ENCODE results near the gene ZSWIM5.
"Not testable (repeated sequence)": the region's sequence is repeated elsewhere in the genome, so short reads cannot be mapped to it uniquely, and the experiment has no call there.

The ZSWIM5 gene

DNA sequence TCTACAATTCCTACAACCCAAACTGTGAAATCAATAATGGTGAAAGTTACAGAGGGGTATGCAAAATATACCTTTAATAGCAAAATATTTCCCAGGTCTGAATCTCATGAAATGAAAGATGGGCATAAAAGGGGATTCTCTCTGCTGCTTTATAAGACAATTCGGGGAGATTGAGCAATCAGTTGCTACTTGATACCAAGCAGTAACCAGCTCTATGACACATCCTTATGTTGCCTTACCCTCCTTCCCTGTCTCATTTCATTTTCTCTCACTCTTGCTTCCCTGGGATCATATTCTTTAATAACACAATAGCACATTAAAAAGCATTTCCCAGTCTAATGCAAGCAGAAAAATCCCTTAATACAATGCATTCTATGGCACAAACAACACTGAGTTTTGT lies 29.0 kb downstream of the ZSWIM5 start:
- no peak for TF ChIP-seq POLR2A (IDR thresholded peaks at IDR 0.05; ENCODE audit: low read depth, low read length)
- FAIRE-seq (no peak), DNase-seq (ENCODE audit: insufficient read length, low spot score) (no peak)

DNA sequence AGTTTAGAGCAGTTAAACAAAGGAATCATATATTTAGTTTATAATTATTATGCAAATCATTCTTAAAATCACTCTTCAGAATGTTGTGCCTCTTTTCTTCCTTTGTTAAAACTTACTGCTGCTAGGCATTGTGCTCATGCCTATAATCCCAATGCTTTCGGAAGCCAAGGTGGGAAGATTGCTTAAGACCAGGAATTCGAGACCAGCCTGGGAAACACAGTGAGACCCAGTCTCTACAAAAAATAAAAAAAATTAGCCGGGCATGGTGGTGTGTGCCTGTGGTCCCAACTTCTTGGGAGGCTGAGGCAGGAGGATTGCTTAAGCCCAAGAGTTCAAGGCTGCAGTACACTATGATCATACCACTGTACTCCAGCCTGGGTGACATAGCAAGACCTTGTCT lies 33.6 kb downstream of the ZSWIM5 start:
- no peak for FAIRE-seq
- no peak for TF ChIP-seq POLR2A (IDR thresholded peaks at IDR 0.05; ENCODE audit: low read depth, low read length)
- no peak for DNase-seq (ENCODE audit: insufficient read length, low spot score)

DNA sequence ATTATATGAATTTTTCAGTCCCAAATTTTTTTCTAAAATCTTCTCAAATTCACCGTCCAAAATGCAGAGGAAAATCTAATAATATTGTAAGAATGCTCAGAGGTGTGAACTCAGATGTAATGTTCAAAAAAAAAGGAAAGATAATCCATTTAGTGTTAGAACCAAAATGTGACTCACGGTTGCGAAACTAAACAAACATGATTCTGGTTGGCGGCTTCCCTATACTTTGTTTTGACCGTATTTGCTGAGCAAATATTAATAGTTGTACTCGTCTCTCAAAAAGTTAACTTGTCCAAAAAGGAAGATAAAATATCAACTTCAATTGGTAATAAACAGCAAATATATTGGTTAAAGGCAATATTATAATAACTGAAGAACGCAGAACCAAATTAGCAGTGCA lies 34.4 kb downstream of the ZSWIM5 start:
- FAIRE-seq: no peak
- DNase-seq (ENCODE audit: insufficient read length, low spot score): no peak

DNA sequence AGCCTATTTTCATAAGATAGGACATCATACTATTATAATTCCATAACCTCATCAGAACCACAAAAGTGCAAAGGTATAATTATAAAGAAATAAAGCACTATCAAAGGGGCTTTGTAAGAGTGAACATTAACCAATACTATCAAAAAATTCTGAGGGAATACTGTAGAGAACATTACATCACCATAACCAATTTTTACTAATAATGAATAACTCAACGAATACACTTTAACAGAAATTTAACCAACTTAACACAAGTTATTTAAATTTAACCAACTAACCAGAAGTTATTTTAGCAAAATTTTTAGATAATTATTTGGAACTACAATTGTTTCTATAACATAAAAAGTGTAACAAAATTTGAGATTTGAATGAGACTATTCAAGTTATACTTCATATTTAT lies 34.8 kb downstream of the ZSWIM5 start:
- FAIRE-seq (no peak), DNase-seq (ENCODE audit: insufficient read length, low spot score) (no peak)
- TF ChIP-seq POLR2A (IDR thresholded peaks at IDR 0.05; ENCODE audit: low read depth, low read length): no peak

More for the DNA sequence above, 34.4 kb downstream of the ZSWIM5 start:
- TF ChIP-seq POLR2A (IDR thresholded peaks at IDR 0.05; ENCODE audit: low read depth, low read length): no peak

DNA sequence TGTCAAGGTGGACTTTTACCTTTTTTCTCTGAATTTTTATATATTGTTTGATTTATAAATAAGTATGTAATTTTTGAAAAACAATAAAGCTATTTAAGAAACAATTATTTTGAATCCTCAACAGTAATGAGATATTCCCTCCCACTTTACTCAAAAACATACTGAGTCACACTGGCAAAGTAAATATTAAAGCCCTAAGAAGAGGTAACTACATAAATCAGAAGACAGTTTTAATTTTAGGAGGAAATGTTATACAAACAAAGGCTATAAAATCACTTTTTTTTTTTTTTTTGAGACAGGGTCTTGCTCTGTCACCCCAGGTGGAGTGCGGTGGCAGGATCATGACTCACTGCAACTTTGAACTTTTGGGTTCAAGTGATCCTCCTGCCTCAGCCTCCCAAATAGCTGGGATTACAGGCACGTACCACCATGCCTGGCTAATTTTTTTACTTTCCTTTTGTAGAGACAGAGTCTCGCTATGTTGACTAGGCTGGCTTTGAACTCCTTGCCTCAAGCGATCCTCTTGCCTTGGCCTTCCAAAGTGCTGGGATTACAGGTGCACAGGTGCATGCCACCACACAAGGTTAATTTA lies 36.2 kb downstream of the ZSWIM5 start:
- FAIRE-seq (no peak), DNase-seq (ENCODE audit: insufficient read length, low spot score) (no peak)
- TF ChIP-seq POLR2A (IDR thresholded peaks at IDR 0.05; ENCODE audit: low read depth, low read length): no peak

DNA sequence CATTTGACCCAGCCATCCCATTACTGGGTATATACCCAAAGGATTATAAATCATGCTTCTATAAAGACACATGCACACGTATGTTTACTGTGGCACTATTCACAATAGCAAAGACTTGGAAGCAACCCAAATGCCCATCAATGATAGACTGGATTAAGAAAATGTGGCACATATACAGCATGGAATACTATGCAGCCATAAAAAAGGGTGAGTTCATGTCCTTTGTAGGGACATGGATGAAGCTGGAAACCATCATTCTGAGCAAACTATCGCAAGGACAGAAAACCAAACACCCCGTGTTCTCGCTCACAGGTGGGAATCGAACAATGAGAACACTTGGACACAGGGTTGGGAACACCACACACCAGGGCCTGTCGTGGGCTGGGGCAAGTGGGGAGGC lies 38.5 kb downstream of the ZSWIM5 start:
- not testable (repeated sequence) for FAIRE-seq; DNase-seq (ENCODE audit: insufficient read length, low spot score)

DNA sequence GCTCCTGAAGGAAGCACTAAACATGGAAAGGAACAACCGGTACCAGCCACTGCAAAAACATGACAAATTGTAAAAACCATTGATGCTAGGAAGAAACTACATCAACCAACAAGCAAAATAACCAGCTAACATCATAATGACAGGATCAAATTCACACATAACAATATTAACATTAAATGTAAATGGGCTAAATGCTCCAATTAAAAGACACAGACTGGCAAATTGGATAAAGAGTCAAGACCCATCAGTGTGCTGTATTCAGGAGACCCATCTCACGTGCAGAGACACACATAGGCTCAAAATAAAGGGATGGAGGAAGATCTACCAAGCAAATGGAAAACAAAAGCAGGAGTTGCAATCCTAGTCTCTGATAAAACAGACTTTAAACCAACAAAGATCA lies 42.1 kb downstream of the ZSWIM5 start:
- DNase-seq (ENCODE audit: insufficient read length, low spot score); FAIRE-seq: not testable (repeated sequence)

DNA sequence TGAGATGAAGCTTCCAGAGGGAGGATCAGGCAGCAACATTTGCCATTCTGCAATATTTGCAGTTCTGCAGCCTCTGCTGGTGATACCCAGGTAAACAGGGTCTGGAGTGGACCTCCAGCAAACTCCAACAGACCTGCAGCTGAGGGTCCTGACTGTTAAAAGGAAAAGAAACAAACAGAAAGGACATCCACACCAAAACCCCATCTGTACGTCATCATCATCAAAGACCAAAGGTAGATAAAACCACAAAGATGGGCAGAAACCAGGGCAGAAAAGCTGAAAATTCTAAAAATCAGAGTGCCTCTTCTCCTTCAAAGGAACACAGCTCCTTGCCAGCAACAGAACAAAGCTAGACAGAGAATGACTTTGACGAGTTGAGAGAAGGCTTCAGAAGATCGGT lies 43.3 kb downstream of the ZSWIM5 start:
- not testable (repeated sequence) for DNase-seq (ENCODE audit: insufficient read length, low spot score); FAIRE-seq

DNA sequence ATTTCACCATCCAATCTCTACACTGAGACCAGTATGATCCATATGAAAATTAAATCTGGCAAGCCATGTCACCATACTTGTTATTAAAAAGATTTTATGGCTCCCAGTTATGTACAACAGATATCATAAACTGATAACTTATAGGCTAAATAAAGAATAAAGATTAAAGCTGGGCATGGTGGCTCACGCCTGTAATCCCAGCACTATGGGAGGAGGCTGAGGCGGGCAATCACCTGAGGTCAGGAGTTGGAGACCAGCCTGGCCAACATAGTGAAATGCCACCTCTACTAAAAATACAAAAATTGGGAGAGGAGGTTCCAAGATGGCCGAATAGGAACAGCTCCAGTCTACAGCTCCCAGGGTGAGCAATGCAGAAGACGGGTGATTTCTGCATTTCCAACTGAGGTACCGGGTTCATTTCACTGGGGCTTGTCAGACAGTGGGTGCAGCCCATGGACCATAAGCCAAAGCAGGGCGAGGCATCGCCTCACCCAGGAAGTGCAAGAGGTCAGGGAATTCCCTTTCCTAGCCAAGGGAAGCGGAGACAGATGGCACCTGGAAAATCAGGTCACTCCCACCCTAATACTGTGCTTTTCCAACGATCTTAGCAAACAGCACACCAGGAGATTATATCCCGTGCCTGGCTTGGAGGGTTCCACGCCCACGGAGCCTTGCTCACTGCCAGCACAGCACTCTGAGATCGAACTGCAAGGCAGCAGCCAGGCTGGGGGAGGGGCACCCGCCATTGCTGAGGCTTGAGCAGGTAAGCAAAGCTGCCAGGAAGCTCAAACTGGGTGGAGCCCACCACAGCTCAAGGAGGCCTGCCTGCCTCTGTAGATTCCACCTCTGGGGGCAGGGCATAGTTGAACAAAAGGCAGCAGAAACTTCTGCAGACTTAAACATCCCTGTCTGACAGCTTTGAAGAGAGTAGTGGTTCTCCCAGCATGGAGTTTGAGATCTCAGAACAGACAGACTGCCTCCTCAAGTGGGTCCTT lies 44.1 kb downstream of the ZSWIM5 start:
- not testable (repeated sequence) for FAIRE-seq; DNase-seq (ENCODE audit: insufficient read length, low spot score)

DNA sequence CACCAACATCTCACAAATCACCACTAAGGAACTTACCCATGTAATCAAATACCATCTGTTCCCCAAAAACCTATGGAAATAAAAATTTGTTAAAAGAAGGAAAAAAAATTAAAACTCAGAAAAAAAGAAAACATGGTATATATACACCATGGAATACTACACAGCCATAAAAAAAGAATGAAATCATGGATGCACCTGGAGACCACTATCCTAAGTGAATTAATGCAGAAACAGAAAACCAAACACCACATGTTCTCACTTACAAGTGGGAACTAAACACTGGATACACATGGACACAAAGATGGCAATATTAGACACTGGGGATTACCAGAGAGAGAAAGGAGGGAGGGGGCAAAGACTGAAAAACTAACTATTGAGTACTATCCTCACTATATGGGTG lies 50.4 kb downstream of the ZSWIM5 start:
- no peak for TF ChIP-seq POLR2A (IDR thresholded peaks at IDR 0.05; ENCODE audit: low read depth, low read length)
- FAIRE-seq: no peak
- no peak for DNase-seq (ENCODE audit: insufficient read length, low spot score)

DNA sequence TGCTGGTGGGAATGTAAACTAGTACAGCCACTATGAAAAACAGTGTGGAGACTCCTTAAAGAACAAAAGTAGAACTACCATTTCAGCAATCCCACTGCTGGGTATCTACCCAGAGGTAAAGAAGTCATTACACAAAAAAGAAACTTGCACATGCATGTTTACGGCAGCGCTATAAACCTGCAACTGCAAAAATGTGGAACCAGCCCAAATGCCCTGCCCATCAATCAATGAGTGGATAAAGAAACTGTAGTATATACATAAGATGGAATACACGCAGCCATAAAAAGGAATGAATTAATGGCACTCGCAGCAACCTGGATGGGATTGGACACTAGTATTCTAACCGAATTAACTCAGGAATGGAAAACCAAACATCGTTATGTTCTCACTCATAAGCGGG lies 51.0 kb downstream of the ZSWIM5 start:
- DNase-seq (ENCODE audit: insufficient read length, low spot score): no peak
- FAIRE-seq: no peak

DNA sequence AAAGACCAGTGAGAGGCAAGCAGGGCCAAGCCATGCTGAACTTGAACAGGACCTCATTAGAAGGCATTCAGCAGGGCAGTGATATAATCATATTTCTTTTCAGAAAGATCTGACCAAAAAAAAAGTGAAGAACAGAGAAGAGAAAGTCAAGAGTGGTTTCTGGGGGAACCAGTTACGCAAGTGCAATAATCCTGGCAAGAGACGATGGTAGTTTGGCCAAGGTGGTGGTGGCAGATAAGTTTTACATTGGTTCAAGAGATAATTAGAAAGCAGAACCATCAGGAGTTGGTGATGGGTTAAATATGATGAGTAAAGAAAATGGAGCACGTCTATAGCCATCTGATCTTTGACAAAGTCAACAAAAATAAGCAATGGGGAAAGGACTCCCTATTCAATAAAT lies 54.3 kb downstream of the ZSWIM5 start:
- DNase-seq (ENCODE audit: insufficient read length, low spot score) (no peak), FAIRE-seq (no peak)
- TF ChIP-seq POLR2A (IDR thresholded peaks at IDR 0.05; ENCODE audit: low read depth, low read length): no peak

More for the DNA sequence above, 51.0 kb downstream of the ZSWIM5 start:
- TF ChIP-seq POLR2A (IDR thresholded peaks at IDR 0.05; ENCODE audit: low read depth, low read length): no peak

DNA sequence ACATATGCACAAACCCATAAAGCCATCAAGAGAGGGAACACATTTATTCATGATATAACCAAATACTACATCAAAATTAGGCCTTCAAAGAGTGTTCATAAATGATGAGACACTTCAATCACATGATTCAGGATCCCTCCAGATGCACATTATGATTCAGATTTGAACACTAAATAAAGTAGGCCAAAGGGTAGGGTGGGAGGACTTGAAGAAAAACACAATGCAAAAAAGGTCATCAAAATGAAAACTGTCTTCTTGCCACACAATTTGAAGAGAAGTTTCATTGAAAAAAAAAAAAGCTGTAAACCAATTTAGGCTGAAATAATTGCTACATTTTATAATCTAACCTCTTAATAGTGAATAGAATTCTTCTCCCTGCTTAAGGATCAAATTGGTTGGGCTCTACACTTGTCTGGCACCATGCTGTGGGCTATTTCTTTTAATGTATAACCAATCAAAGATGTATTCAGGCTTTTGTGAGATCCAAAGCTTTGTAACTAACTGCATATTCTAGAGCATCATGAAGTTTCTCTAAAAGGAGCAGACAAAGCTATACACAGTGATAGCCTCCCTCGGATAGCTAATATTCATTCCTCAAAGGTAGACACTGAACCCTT lies 58.1 kb downstream of the ZSWIM5 start:
- no peak for TF ChIP-seq POLR2A (IDR thresholded peaks at IDR 0.05; ENCODE audit: low read depth, low read length)
- no peak for DNase-seq (ENCODE audit: insufficient read length, low spot score)
- no peak for FAIRE-seq

DNA sequence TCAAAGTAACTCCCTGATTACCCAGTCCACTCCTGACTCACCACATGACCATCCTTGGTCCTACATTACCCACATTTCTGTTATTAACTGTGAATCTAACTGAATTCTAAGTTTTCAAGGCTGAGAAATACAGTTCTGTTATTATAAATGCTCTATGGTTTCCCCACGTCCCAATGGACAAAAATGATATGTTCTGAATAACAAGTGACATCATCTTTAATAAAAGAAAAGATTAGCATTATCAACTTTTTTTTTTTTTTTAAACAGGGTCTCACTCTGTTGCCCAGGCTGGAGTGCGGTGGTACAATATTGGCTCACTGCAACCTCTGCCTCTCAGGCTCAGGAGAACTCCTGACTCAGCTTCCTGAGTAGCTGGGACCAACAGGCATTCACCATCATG lies 59.6 kb downstream of the ZSWIM5 start:
- FAIRE-seq: no peak
- no peak for TF ChIP-seq POLR2A (IDR thresholded peaks at IDR 0.05; ENCODE audit: low read depth, low read length)
- DNase-seq (ENCODE audit: insufficient read length, low spot score): no peak
